K562 (cell line): ENCODE results near the gene NMRAL1. TPM values are rescaled to one million over a fixed set of nuclear protein-coding genes. Genes with fewer than 3 reads are reported as not detected.

Experiments
- E2F4 ChIP-seq: sonication (generic); formaldehyde crosslinking; IDR thresholded peaks from 2 replicates; pipeline ENCODE4 v1.8.0; 2022; ENCODE audit warnings: mild to moderate bottlenecking, low read depth, missing genetic modification reagents
- ERF ChIP-seq: fragments of 450-650 bp; formaldehyde crosslinking; IDR thresholded peaks from 2 replicates; pipeline ENCODE4 v1.4.0; 2020; ENCODE audit warnings: mild to moderate bottlenecking, mixed read lengths
- MITF ChIP-seq: IDR thresholded peaks from 2 replicates; pipeline ENCODE4 v1.6.1; 2014; ENCODE audit warnings: antibody characterized with exemption
- MYC ChIP-seq, 2 experiments: fragments of 250-450 bp in 1 of 2; sonication (Bioruptor Pico) in 1 of 2; IDR thresholded peaks; 2 replicates each; pipeline versions ENCODE4 v1.5.1 to v1.6.1; 2012 to 2021; ENCODE audit warnings: low read depth in 2 of 2, borderline replicate concordance in 1 of 2, improper control_type of control experiment in 1 of 2, low read length in 1 of 2, mild to moderate bottlenecking in 1 of 2, moderate library complexity in 1 of 2
- SETDB1 ChIP-seq: IDR thresholded peaks from one replicate; pipeline ENCODE4 v1.6.1; 2012; ENCODE audit warnings: low read length, control low read depth, inconsistent platforms
- SP2 ChIP-seq: IDR thresholded peaks from 2 replicates; pipeline ENCODE4 v1.6.1; 2011; ENCODE audit warnings: mild to moderate bottlenecking, low read depth, low read length, moderate library complexity; ENCODE audit not compliant: poor library complexity, severe bottlenecking; ENCODE audit errors: extremely low read depth
- TFE3 ChIP-seq: fragments of 450-650 bp; formaldehyde crosslinking; IDR thresholded peaks from 2 replicates; pipeline ENCODE4 v1.4.0; 2020; ENCODE audit warnings: mild to moderate bottlenecking, mixed read lengths
- polyA plus RNA-seq, 8 experiments: library from polyadenylated mRNA; depleted of rRNA in 4 of 8; stranded (reverse) in 5 of 8; unstranded in 3 of 8; fragments of >200 nt; fragmentation: Nextera tagmentation in 2 of 8; fragmentation: Illumina TruSeq in 1 of 8; extraction: Ambion mirVana in 2 of 8; extraction: Trizol in 1 of 8; gene quantifications; 2 replicates each; pipeline versions ENCODE4 v1.2.1 to v1.2.3, GENCODE V29; 2011 to 2014; ENCODE audit warnings: inconsistent platforms in 1 of 8, missing spikeins in 1 of 8
- total RNA-seq, 7 experiments: library from RNA; depleted of rRNA in 6 of 7; stranded (reverse); fragments of >200 nt in 6 of 7; fragmentation: Illumina TruSeq in 2 of 7; extraction: Trizol in 2 of 7; gene quantifications; 2 replicates each; pipeline versions ENCODE4 v1.2.1 to v1.2.3, GENCODE V29; 2011 to 2021; ENCODE audit warnings: low replicate concordance in 1 of 7
- TF ChIP-seq, protein P1 (sequence below): fragments of 450-650 bp; IDR thresholded peaks from 2 replicates; pipeline ENCODE4 v1.6.1; 2016; ENCODE audit warnings: mild to moderate bottlenecking, moderate library complexity

Gene NMRAL1
- total and polyA plus RNA-seq, 9 of the 15 experiments (the other 6 are each of a cell fraction or from before 2014, with no cell fraction given): 6.3 to 116 (median 63.2) TPM

DNA sequence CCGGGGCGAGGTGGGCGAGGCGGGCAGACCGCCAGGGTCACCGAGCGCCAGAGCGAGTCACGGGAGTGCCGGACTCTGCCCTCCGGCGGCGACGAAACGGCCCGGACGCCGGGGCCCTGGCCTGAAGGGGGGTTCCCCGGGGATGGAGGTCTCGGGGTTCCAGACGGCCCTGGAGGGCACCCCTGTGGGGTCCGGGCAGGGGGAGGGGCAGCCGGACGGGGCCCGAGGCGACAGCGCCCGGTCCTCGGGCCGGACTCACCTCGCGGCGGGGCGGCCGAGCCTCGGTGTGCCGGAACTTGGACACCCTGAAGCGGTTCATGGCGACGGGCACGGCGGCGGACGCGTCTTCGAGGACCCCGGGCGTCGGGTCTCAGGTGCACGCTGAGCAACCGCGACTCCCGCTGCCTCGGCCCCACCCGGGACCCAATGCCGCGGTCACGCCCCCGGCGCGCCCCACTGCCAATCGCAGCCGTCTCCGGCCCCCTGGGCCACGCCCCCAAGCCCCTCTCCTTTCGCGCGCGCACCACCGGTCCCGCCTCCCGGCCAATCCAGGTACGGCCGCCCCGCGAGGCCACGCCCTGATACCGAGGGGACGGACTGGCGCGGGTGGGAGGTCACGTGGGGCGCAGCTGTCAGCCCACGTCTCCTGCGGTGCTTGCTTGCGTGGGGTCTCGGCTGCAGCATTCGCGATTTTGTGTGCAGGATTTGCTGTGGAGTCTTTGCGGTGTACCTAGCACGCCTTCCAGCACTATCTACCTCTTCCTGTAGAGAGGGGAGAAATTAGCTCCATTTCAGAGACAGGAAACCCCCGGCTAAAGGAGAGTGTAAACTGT is 58.0 kb downstream of the NMRAL1 start, which contains the start of gene CORO7 (continued):
- TF ChIP-seq MITF: peak; percentile 57
- TF ChIP-seq TFE3 (CRISPR knock-in tag): peak; percentile 97
- TF ChIP-seq E2F4 (CRISPR knock-in tag): 0 out of 2 replicates have a peak, but pooled peaks have one; percentile 59
- TF ChIP-seq SP2: peak; percentile 31
- no peak for TF ChIP-seq SETDB1
- peak; percentile 11; the same call in 1 of the 2 replicates for TF ChIP-seq ERF (CRISPR knock-in tag)
- peak; percentile 38; the same call in 1 of the 2 replicates for TF ChIP-seq MYC (IDR thresholded peaks at IDR 0.05; ENCODE audit: low read depth, low read length)
- TF ChIP-seq MYC (CRISPR knock-in tag; IDR thresholded peaks at IDR 0.05; ENCODE audit: borderline replicate concordance, low read depth): no peak
- TF ChIP-seq, protein P1, sequence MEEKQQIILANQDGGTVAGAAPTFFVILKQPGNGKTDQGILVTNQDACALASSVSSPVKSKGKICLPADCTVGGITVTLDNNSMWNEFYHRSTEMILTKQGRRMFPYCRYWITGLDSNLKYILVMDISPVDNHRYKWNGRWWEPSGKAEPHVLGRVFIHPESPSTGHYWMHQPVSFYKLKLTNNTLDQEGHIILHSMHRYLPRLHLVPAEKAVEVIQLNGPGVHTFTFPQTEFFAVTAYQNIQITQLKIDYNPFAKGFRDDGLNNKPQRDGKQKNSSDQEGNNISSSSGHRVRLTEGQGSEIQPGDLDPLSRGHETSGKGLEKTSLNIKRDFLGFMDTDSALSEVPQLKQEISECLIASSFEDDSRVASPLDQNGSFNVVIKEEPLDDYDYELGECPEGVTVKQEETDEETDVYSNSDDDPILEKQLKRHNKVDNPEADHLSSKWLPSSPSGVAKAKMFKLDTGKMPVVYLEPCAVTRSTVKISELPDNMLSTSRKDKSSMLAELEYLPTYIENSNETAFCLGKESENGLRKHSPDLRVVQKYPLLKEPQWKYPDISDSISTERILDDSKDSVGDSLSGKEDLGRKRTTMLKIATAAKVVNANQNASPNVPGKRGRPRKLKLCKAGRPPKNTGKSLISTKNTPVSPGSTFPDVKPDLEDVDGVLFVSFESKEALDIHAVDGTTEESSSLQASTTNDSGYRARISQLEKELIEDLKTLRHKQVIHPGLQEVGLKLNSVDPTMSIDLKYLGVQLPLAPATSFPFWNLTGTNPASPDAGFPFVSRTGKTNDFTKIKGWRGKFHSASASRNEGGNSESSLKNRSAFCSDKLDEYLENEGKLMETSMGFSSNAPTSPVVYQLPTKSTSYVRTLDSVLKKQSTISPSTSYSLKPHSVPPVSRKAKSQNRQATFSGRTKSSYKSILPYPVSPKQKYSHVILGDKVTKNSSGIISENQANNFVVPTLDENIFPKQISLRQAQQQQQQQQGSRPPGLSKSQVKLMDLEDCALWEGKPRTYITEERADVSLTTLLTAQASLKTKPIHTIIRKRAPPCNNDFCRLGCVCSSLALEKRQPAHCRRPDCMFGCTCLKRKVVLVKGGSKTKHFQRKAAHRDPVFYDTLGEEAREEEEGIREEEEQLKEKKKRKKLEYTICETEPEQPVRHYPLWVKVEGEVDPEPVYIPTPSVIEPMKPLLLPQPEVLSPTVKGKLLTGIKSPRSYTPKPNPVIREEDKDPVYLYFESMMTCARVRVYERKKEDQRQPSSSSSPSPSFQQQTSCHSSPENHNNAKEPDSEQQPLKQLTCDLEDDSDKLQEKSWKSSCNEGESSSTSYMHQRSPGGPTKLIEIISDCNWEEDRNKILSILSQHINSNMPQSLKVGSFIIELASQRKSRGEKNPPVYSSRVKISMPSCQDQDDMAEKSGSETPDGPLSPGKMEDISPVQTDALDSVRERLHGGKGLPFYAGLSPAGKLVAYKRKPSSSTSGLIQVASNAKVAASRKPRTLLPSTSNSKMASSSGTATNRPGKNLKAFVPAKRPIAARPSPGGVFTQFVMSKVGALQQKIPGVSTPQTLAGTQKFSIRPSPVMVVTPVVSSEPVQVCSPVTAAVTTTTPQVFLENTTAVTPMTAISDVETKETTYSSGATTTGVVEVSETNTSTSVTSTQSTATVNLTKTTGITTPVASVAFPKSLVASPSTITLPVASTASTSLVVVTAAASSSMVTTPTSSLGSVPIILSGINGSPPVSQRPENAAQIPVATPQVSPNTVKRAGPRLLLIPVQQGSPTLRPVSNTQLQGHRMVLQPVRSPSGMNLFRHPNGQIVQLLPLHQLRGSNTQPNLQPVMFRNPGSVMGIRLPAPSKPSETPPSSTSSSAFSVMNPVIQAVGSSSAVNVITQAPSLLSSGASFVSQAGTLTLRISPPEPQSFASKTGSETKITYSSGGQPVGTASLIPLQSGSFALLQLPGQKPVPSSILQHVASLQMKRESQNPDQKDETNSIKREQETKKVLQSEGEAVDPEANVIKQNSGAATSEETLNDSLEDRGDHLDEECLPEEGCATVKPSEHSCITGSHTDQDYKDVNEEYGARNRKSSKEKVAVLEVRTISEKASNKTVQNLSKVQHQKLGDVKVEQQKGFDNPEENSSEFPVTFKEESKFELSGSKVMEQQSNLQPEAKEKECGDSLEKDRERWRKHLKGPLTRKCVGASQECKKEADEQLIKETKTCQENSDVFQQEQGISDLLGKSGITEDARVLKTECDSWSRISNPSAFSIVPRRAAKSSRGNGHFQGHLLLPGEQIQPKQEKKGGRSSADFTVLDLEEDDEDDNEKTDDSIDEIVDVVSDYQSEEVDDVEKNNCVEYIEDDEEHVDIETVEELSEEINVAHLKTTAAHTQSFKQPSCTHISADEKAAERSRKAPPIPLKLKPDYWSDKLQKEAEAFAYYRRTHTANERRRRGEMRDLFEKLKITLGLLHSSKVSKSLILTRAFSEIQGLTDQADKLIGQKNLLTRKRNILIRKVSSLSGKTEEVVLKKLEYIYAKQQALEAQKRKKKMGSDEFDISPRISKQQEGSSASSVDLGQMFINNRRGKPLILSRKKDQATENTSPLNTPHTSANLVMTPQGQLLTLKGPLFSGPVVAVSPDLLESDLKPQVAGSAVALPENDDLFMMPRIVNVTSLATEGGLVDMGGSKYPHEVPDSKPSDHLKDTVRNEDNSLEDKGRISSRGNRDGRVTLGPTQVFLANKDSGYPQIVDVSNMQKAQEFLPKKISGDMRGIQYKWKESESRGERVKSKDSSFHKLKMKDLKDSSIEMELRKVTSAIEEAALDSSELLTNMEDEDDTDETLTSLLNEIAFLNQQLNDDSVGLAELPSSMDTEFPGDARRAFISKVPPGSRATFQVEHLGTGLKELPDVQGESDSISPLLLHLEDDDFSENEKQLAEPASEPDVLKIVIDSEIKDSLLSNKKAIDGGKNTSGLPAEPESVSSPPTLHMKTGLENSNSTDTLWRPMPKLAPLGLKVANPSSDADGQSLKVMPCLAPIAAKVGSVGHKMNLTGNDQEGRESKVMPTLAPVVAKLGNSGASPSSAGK: peak; percentile 58
